HFF-Myc (cell line): ENCODE measurements around the gene KLHL29.

ENCODE experiments used
- DNase-seq: peaks from one replicate; pipeline ENCODE4 v3.0.0-alpha.2; 2011; ENCODE audit warnings: low read depth; ENCODE audit errors: extremely low read depth
- H3K4me3 ChIP-seq: replicated peaks from 2 replicates; pipeline ENCODE4 v1.5.1; 2011; ENCODE audit warnings: low read depth, mild to moderate bottlenecking, control low read depth, low read length
- CTCF ChIP-seq: IDR thresholded peaks from 2 replicates; pipeline ENCODE4 v1.5.1; 2012; ENCODE audit warnings: mild to moderate bottlenecking, low read depth, low read length, control low read depth; ENCODE audit errors: missing control alignments

The KLHL29 gene

DNA sequence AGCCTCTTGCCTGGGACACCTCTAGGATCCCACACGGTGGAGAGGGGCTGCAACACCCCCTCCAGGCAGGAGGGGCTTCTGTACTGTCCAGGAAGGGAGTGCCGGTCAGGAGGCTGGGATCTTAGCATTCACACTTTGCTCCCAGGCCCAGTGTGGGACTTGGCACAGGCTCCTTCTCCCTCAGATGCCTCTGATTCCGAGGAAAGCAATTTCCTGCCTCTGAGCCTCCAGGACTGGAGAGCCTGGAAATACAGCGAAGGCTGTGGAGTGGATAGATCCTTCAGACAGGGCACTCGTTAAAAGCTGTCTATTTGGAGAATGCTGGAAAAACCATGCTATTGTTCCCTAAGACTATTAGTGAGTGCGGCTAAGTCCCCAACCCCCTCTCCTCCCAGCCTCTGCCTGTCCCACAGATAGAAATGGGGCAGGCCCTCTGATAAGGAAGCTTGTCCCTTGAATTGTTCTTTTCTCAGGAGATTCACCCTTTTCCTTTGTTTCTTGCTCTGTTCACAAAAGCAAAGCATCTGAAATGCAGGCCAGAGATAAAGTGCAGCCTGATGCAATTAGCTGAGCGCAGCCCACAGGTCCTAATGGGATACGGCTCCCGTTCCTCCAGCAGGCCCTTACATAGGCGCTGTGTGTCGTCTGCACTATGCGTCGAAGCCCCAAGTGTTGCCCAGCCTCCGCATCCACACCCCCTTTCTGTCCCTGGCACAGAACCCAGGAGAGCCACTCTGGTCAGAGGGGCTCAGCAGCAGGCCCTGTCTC lies 252.2 kb downstream of the KLHL29 start:
- DNase-seq: no peak

GRCh38 chr2:23639406-23639982 lies 254.5 kb downstream of the KLHL29 start:
- DNase-seq: no peak

More for the DNA sequence above, 252.2 kb downstream of the KLHL29 start:
- TF ChIP-seq CTCF: no peak
- H3K4me3 ChIP-seq: no peak overlapping the region

GRCh38 chr2:23640711-23641110 lies 255.7 kb downstream of the KLHL29 start:
- H3K4me3 ChIP-seq: no peak overlapping the region
- no peak for TF ChIP-seq CTCF
- no peak for DNase-seq

More at GRCh38 chr2:23639406-23639982, 254.5 kb downstream of the KLHL29 start:
- TF ChIP-seq CTCF: no peak
- H3K4me3 ChIP-seq: no peak overlapping the region

- DNase-seq: no peak
- TF ChIP-seq CTCF: no peak
- H3K4me3 ChIP-seq: no peak overlapping the region
Measured at GRCh38 chr2:23642516-23642915, 257.5 kb downstream of the KLHL29 start.

DNA sequence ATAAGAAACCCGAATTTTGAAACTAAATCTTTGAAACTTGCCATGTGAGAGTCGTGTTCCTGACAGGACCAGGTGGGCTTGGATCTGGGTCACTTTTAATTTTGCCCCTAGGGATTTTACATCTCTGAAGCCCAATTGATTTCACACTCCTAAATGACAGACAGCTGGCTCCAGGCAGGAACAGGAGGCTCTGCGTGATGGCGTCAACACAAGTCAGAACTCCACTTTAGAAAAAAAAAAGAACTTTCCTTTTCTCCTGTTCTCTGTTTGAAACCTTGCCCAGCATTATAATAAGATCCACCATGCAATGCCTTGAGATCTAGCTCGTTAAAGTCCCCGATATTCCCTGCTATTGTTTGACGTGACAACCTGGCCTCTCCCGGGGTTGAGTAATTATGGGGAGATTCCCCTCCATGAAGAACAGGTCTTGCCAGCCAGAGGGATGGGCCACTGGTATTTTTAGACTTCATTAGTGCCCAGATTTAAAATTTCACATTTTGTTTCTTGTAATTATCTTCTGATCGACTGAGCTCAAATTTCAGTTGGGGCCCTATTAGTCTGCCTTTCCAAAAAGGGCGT lies 260.3 kb downstream of the KLHL29 start:
- H3K4me3 ChIP-seq: no peak overlapping the region
- no peak for DNase-seq
- no peak for TF ChIP-seq CTCF

DNA sequence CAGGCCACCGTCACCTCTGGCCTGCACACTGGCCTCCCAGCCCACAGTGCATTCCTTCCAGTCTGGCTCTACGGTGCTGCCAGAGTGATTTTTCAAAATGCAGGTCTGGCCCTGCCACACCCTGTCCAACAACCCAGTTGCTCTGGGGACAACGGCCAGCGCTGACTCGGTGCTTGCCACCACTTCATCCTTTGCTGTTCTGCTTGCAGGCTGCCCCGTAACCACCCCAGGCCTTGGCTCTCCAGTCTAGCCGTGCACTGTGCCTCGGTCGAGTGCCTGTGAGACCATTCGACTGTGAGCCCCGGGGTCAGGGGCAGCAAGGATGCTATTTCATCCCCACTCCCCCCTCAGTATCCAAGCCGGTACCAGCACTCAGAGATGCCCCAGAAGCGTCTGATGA lies 262.6 kb downstream of the KLHL29 start:
- no peak overlapping the region for H3K4me3 ChIP-seq
- no peak for DNase-seq
- no peak for TF ChIP-seq CTCF

GRCh38 chr2:23649303-23649702 lies 264.3 kb downstream of the KLHL29 start:
- DNase-seq: no peak
- TF ChIP-seq CTCF: no peak
- no peak overlapping the region for H3K4me3 ChIP-seq
